Spleen (tissue), 11 donors: Measurements from ENCODE around the gene LDLRAD4. TPM values are rescaled to one million over a fixed set of nuclear protein-coding genes. Genes with fewer than 3 reads are reported as not detected.

Experiments
- DNase-seq: peaks from one replicate; pipeline ENCODE4 v3.0.0-alpha.2; 2020
- H3K27ac ChIP-seq, 8 donors: fragments of 200-600 bp; sonication (generic) in 7 of 8; 1 replicate in 4 of 8; 2 replicates in 4 of 8; pipeline versions ENCODE4 v1.5.0 to v1.8.0; 2016 to 2021; ENCODE audit warnings: inconsistent platforms in 4 of 8, mild to moderate bottlenecking in 4 of 8, moderate library complexity in 1 of 8
- H3K27me3 ChIP-seq, 7 donors: fragments of 200-600 bp; sonication (generic) in 6 of 7; replicated peaks in 1 of 7; 1 replicate in 4 of 7; 2 replicates in 3 of 7; pipeline versions ENCODE4 v1.5.0 to v1.8.0; 2016 to 2021; ENCODE audit warnings: inconsistent platforms in 3 of 7, mild to moderate bottlenecking in 1 of 7
- H3K36me3 ChIP-seq, 6 donors: fragments of 200-600 bp; sonication (generic) in 5 of 6; 1 replicate in 4 of 6; 2 replicates in 2 of 6; pipeline versions ENCODE4 v1.5.0 to v1.8.0; 2016 to 2021; ENCODE audit warnings: inconsistent platforms in 2 of 6
- H3K4me1 ChIP-seq, 6 donors: fragments of 200-600 bp; sonication (generic) in 5 of 6; 1 replicate in 3 of 6; 2 replicates in 3 of 6; pipeline versions ENCODE4 v1.5.0 to v1.8.0; 2016 to 2021; ENCODE audit warnings: inconsistent platforms in 3 of 6
- H3K4me3 ChIP-seq, 8 donors: fragments of 200-600 bp; sonication (generic) in 7 of 8; 1 replicate in 4 of 8; 2 replicates in 4 of 8; pipeline versions ENCODE4 v1.5.0 to v1.8.0; 2016 to 2021; ENCODE audit warnings: inconsistent platforms in 4 of 8, mild to moderate bottlenecking in 4 of 8, moderate library complexity in 2 of 8
- H3K9me3 ChIP-seq, 8 donors: fragments of 200-600 bp; sonication (generic) in 7 of 8; 1 replicate in 4 of 8; 2 replicates in 4 of 8; pipeline versions ENCODE4 v1.5.0 to v1.8.0; 2016 to 2021; ENCODE audit warnings: inconsistent platforms in 4 of 8
- CTCF ChIP-seq, 11 experiments: fragments of 200-600 bp in 7 of 11; fragments of 450-650 bp in 4 of 11; sonication (generic) in 4 of 11; IDR thresholded peaks in 8 of 11; conservative IDR thresholded peaks in 3 of 11; 1 replicate in 7 of 11; 2 replicates in 4 of 11; pipeline versions ENCODE4 v1.4.0 to v1.8.0; 2016 to 2021; ENCODE audit warnings: antibody characterized with exemption in 11 of 11, inconsistent platforms in 4 of 11, mild to moderate bottlenecking in 1 of 11
- POLR2A ChIP-seq, 3 donors: fragments of 450-650 bp; IDR thresholded peaks; one replicate each; pipeline ENCODE4 v1.5.1; 2017; ENCODE audit warnings: antibody characterized with exemption in 3 of 3, mild to moderate bottlenecking in 1 of 3
- POLR2AphosphoS5 ChIP-seq, 3 donors: sonication (generic); formaldehyde crosslinking; IDR thresholded peaks; one replicate each; pipeline ENCODE4 v1.5.1; 2017; ENCODE audit warnings: antibody characterized with exemption in 3 of 3
- WGBS, 5 donors: extraction: QIAGEN DNeasy Blood & Tissue Kit in 3 of 5; methylation state at CpG; one replicate each; pipeline versions ENCODE4 v1.1.5 to v1.1.7; 2013 to 2018; 5-methylcytosine and 5-hydroxymethylcytosine counted together
- intact Hi-C: fragments of 100-400 bp; cut with DNase I; formaldehyde crosslinking; loops from one replicate; pipeline ENCODE4 v1.15.0; 2023; ENCODE audit warnings: low total_unique reads
- polyA plus RNA-seq, 3 donors: library from polyadenylated mRNA; stranded (reverse); fragments of 200-250 nt; gene quantifications; one replicate each; pipeline ENCODE4 v1.2.1, GENCODE V29; 2013
- total RNA-seq, 7 donors: library from RNA; depleted of rRNA in 3 of 7; stranded (reverse); fragments of >200 nt in 3 of 7; fragmentation: NEBNext Ultra II Directional in 4 of 7; extraction: Animal tissue kit (Norgen Biotek cat#: 25700) in 4 of 7; gene quantifications; one replicate each; pipeline versions ENCODE4 v1.1.0 to v1.2.1, GENCODE V29; 2016 to 2021
- donor health status: healthy with polysubstance abuse.
- donor health status: DM: no; HTN: no; CAD: no; lungs with moderate emphysema.
- donor health status: DM: no; HTN: no; CAD: no.
- donor health status: Bipolar disorder and iron deficiency.
- donor health status: healthy.
- donor health status: DM: no; HTN: no; CAD: no.
- donor health status: DM: yes; HTN: yes; CAD: no.

The LDLRAD4 gene
- total and polyA plus RNA-seq, 10 donors, result 4.5 to 80.8 (median 46.4) TPM

- H3K27me3 ChIP-seq, result no peaks in the 10 kb centered on the region
- H3K36me3 ChIP-seq, result peaks cover 0 to 15% (median 0%) of the 10 kb centered on the region in 6 donors
- DNase-seq, result no peak
- H3K9me3 ChIP-seq, result no peaks in the 10 kb centered on the region
- TF ChIP-seq POLR2A (IDR thresholded peaks at IDR 0.05), result no peak
- TF ChIP-seq CTCF (IDR thresholded peaks at IDR 0.05 in 8 of 11, conservative IDR thresholded peaks at IDR 0.05 in 3 of 11), result no peak
- TF ChIP-seq POLR2AphosphoS5 (IDR thresholded peaks at IDR 0.05), result no peak
- intact Hi-C loops, result no loop called here
- peaks cover 12 to 53% (median 38%) of the 10 kb centered on the region in 6 donors for H3K4me1 ChIP-seq
- H3K27ac ChIP-seq, result peak overlapping the region in 6 of 8 donors; percentile 34 to 67 (median 48)
- WGBS, 5 donors, result 79 to 95% (median 91%) methylated on average over 2 of the region's 2 CpGs
- H3K4me3 ChIP-seq, result no peak overlapping the region
Measured at GRCh38 chr18:13538630-13539029, 320.1 kb downstream of the LDLRAD4 start.

- peaks cover 12 to 53% (median 38%) of the 10 kb centered on the region in 6 donors for H3K4me1 ChIP-seq
- WGBS, 5 donors, result 21 to 34% (median 25%) methylated on average over 6 of the region's 6 CpGs
- peak overlapping the region in 6 of 8 donors; percentile 34 to 67 (median 48) for H3K27ac ChIP-seq
- H3K9me3 ChIP-seq, result no peaks in the 10 kb centered on the region
- peak in 1 of 3 donors; percentile 66 for TF ChIP-seq POLR2AphosphoS5 (IDR thresholded peaks at IDR 0.05)
- no peak for TF ChIP-seq POLR2A (IDR thresholded peaks at IDR 0.05)
- DNase-seq, result no peak
- intact Hi-C loops, result no loop called here
- H3K4me3 ChIP-seq, result no peak overlapping the region
- peaks cover 0 to 20% (median 0%) of the 10 kb centered on the region in 6 donors for H3K36me3 ChIP-seq
- H3K27me3 ChIP-seq, result no peaks in the 10 kb centered on the region
Measured at GRCh38 chr18:13539050-13539449, 320.5 kb downstream of the LDLRAD4 start.

- WGBS, 5 donors, result 81 to 94% (median 85%) methylated on average over 4 of the region's 4 CpGs
- Histone ChIP-seq H3K4me1 (peaks cover 12 to 53% (median 38%) of the 10 kb centered on the region in 6 donors), H3K27ac (peak overlapping the region in 2 of 8 donors; percentile 56 to 67), H3K4me3 (no peak overlapping the region), H3K27me3 (no peaks in the 10 kb centered on the region), H3K36me3 (peaks cover 0 to 23% (median 0%) of the 10 kb centered on the region in 6 donors), H3K9me3 (no peaks in the 10 kb centered on the region)
- intact Hi-C loops, result no loop called here
- DNase-seq, result no peak
- TF ChIP-seq POLR2AphosphoS5 (IDR thresholded peaks at IDR 0.05) (no peak), POLR2A (IDR thresholded peaks at IDR 0.05) (no peak), CTCF (IDR thresholded peaks at IDR 0.05 in 8 of 11, conservative IDR thresholded peaks at IDR 0.05 in 3 of 11) (no peak)
Measured at GRCh38 chr18:13539843-13540476, 321.4 kb downstream of the LDLRAD4 start.

- peaks cover 12 to 53% (median 38%) of the 10 kb centered on the region in 6 donors for H3K4me1 ChIP-seq
- H3K27ac ChIP-seq, result no peak overlapping the region
- TF ChIP-seq CTCF (IDR thresholded peaks at IDR 0.05 in 8 of 11, conservative IDR thresholded peaks at IDR 0.05 in 3 of 11), result no peak
- TF ChIP-seq POLR2AphosphoS5 (IDR thresholded peaks at IDR 0.05), result peak in 1 of 3 donors; percentile 12
- TF ChIP-seq POLR2A (IDR thresholded peaks at IDR 0.05), result no peak
- H3K27me3 ChIP-seq, result no peaks in the 10 kb centered on the region
- H3K36me3 ChIP-seq, result peaks cover 0 to 23% (median 0%) of the 10 kb centered on the region in 6 donors
- no peak overlapping the region for H3K4me3 ChIP-seq
- no peak for DNase-seq
- intact Hi-C loops, result no loop called here
- WGBS, 5 donors, result 51 to 68% (median 58%) methylated on average over 11 to 12 of the region's 12 CpGs
- no peaks in the 10 kb centered on the region for H3K9me3 ChIP-seq
Measured at GRCh38 chr18:13540477-13541182, 322.1 kb downstream of the LDLRAD4 start.
